Activated effector memory CD4-positive, alpha-beta T cell treated with anti-CD3 and anti-CD28 coated beads, Interleukin-2, amount 50 U/mL, for 16 hours (primary cell): Measurements from ENCODE around the gene EIF4E1B.

Experiments used
- DNase-seq: peaks from one replicate; pipeline ENCODE4 v3.0.0-alpha.2; 2020

Gene EIF4E1B

DNA sequence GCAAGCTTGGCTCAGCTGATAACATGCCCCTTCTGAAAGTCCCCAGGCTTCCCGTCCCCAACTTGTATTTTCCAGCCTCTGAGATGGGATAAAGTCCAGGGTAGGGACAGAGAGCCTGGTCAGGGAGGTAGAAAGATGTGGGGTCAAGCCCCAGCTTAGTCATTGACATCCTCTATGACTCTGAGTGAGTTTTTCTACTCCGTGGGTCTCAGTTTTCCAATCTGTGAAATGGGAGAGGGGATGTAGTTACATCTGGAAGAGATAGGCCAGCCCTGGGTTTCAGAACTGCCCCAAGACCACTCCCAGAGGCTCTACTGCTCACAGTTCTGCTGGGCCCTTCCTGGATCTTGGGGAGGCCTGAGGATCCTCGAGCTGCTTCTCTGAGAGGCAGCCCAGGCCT is 23.6 kb upstream of the EIF4E1B start:
- DNase-seq = no peak

- no peak for DNase-seq
Observed at GRCh38 chr5:176608142-176608705, 22.3 kb upstream of the EIF4E1B start.

DNA sequence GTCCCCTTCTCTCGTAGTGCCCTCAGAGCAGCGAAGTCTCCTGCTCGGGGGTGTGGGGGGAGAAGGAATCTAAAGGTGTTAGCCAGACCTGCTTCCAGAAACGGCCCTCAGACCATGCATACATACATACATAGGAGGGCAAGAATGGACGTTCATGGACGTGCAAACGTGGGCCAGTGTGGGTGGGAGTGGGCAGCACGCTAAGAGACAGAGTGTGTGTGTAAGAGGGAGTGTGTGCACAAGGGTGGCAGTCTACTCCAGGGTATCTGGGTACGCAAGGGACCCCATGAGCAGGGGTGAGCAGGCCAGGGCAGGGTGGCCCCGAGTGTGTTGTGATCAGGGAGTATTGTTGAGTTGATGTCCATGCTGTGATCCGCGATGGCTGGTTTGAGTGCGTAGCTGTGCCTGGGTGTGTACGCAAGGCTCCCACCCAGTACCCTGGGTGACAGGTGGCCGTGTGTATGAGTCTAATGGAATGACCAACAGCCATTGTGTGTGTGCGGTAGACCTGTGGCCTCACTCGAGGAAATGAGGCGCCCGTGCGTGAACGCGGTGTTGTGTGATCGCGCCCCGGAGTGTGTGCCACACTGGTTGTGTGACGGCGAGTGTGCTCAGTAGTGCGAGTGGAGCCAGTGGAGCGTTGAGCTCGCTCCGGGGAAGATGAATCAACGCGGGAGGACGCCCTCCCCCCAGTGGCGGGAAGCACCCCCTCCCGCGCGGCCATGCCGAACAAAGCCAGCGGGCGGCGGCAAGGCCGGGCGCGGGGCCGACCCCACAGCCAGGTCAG is 21.3 kb upstream of the EIF4E1B start:
- no peak for DNase-seq

DNA sequence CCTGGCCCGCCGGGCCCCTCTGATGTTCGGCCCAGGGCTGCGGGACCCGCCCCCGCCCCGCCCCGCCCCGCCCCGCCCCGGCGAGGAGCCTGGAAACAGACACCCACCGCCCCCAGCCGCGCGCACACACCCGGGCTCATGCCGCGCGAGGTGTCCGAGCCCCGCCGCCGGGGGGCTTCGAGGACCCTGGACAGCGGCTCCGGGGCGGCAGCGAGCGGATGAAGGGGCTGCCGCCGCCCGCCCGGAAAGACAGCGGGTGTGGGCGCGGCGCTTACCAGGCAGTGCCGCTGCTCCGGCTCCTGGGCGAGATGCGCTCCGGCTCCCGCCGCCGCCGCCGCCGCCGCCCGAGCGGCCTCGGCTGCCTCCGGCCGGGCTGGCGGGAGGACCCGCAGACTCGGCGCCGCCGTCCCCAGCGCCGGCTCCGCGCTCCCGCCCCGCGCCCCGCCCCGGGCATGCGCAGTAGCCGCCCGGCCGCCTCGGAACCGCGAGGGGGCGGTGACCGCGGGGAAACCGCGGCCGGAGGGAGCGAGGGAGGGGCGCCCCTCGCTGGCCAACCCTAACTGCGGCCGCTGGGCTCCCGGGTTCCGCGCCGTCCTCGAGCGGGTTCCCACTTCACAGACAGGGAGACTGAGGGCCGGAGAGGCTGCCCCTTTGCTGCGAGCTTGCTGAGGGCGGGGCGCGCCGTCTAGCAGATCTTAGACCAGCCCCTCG is 20.6 kb upstream of the EIF4E1B start, which contains the start of gene GPRIN1:
TSS of gene GPRIN1 (minus strand) at position 433 of the 711 bp plus-strand sequence. CDS start 10,322 bp downstream, outside the sequence.
- DNase-seq = peak; percentile 87

DNA sequence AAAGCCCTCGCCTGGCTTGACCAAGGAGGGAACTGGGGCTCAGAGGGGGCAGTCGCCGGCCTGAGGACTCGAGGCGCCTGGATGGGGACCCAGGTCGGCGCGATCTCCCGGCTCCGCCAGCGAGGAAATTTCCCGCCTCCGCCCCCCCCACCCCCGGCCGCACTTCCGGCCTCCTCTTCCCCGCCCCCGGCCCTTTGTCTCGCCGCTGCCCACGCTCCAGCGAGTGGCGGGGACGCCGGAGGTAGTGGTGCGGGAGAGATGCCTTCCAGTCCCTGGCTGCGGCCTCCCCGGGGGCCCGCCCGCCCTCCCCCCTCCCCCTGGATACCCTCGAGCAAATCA is 20.1 kb upstream of the EIF4E1B start:
- DNase-seq = no peak

DNA sequence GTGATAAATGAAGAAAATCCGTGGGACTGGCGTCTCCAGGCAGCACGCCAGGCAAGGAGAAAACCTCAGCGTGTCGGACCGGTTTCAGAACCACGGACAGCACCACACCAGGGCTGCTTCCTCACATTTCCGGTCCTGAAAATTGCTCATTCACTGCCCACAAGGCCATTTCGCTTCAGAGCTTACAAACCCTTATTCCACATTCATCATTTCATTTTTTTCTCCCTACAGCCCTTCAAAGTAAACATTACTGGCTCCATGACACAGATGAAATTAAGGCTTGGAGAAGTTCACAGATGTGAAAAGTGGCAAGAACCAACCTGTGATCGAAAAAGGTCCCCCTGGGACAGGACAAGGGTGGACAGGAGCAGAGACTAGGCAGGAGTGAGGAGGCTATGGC is 19.0 kb upstream of the EIF4E1B start:
- DNase-seq = peak; percentile 78

DNA sequence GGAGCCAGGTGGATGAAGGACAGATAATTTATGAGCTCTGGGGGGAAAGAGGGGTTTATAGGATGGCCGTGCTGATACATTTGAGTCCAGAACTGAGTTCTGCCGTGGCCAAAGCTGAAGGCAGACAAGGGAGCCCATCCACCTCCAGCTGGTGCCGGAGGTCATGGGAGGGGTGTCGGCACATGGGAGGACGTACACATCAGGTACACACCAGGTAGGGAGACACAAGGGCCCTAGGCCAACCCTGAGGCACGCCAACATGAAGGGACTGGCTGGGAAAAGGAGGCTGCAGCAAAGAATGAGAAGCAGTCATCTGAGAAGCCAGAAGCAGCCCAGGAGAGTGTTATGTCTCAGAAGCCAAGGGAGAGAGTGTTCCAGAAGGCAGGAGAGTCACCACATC is 18.5 kb upstream of the EIF4E1B start:
- DNase-seq = no peak

DNA sequence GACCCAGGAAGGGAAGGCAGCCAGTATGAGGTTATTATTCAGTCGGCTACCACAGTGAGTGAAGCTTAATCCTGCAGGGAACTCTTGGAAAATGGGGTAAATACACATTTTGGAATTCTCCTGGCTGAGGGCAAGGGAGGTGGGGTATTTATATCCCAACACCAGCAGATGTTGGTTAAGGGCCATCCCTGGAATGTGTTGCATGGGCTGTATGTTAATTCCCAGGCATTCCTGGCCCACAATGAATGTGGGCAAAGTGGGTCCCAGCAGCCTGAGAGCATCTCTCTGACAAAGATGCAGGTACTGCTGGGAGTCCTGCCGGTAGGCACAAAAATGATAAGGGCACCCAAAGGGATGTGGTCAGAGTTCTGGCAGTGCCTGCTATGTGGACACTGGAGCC is 17.6 kb upstream of the EIF4E1B start:
- no peak for DNase-seq

DNA sequence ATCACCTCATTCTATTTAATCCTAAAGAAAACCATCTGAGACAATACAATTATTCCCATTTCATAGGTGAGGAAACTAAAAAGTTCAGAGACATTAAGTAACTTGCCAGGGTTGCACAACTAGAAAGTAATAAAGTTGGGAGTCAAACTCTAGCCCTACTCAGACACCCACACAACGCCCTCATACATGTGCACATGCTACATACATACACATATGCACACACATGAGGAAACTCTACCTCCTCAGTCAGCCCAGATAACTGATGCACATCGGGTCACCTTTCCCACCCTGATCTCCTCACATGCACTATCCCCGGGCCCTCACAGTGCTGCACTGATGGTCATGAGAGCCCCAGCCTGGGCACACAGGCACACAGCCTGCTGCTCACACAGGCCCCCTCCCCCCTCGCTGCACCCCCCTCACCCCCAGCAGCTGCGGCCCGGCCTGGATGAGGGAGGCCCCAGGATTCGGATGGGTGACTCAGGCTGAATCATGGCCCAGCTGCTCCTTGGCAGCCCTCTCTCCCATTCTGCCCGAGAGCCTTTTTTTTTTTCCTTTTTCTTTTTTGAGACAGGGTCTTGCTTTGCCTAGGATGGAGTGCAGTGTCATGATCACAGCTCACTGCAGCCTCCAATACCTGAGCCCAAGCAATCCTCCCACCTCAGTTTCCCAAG is 15.5 kb upstream of the EIF4E1B start:
- no peak for DNase-seq

- no peak for DNase-seq
Observed at GRCh38 chr5:176616511-176616910, 14.0 kb upstream of the EIF4E1B start.

GRCh38 chr5:176618783-176619182 is 11.7 kb upstream of the EIF4E1B start:
- no peak for DNase-seq

DNA sequence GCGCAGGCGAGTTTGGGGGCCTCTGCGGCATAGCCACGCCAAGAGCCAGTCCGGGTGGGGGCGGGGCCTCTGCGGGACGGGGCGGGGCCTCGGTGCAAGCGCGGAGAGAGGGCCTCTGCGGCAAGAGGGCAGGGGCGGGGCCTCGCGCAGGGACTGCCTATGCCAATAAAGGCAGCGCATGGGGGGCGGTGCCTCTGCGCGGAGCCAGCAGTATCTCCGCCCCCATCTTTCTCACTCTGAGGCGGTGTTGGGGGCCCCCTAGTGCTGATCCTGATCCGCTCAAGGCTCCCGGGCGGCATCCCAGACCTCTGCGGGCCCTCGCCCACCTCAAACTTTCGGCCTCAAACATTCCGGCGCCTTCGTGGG is 11.3 kb upstream of the EIF4E1B start:
- DNase-seq = peak; percentile 90

DNA sequence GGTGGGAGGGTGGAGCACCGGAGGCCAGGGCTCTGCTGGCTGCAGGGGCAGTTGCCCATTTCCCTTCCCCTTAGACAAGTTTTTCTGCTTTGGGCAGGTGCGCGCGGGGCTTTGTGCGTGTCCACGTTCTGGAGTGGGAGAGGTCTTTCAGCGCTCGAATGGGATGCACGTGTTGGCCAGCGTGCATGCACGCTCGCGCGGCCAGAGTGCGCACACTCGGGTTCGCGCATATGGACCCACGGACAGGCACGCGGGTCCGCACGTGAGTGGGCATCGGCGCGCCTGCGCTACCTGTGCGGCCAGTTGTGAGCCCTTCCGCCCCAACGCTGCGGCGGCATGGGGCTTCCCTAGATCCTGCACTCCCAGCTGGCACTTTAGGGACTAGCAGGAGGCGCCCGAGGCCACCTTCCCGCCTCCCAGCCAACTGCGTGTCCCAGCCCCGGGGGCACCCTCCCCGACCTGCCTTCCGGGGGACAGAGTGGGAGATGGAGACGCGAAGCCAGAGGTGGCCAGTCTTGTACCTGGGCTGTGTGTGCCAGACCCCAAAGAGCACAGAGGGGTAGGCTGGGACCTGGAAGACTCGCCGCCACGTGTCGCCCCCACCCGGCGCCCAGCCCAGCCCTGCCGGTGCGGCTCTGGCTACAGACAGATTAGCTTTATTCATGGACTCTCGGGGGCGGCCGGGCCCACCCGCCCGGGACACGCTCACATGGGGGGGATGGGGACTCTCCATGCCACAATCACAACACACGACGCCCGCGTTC is 10.7 kb upstream of the EIF4E1B start:
- DNase-seq = no peak

GRCh38 chr5:176620333-176620981 is 10.0 kb upstream of the EIF4E1B start:
- no peak for DNase-seq

DNA sequence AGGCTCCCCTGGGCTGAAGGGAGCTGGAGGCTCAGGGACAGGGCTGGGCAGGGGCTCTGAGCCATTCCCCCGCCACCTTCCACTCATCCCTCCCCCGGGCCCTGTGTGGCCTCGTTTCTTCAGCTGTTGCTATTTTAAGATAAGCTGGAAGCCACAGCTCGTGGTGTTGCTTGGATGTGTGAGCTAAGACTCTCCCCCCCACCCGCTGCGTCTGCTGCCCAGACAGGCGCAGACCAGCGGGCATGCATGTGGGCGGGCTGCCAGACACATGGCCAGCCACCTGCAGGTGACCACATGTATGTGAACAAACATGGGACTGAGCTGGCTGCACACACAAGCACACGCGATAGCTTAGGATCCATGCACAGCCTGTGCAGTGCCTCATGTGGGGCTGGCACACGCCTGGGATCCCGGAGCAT is 8.8 kb upstream of the EIF4E1B start:
- DNase-seq = no peak

DNA sequence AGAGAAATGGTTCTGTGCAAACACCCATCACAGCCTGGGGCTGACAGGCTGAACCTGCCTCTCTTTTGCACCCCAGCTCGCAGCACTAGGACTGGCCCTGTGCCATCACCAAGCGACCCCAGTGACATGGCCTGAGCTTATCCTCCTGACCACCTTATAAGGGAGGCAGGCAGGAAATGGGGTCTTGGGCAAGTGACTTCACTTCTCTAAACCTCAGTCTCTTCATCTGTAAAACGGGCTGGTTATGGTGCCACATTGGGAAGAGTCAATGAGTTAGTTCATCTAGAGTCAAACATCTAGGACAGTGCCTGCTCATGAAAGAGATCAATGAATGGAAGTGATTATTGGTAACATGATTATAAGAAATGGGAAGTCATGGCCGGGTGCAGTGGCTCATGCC is 6.3 kb upstream of the EIF4E1B start:
- no peak for DNase-seq

- DNase-seq = no peak
Observed at GRCh38 chr5:176624938-176625337, 5.5 kb upstream of the EIF4E1B start.

GRCh38 chr5:176625512-176625911 is 5.0 kb upstream of the EIF4E1B start:
- DNase-seq = no peak

DNA sequence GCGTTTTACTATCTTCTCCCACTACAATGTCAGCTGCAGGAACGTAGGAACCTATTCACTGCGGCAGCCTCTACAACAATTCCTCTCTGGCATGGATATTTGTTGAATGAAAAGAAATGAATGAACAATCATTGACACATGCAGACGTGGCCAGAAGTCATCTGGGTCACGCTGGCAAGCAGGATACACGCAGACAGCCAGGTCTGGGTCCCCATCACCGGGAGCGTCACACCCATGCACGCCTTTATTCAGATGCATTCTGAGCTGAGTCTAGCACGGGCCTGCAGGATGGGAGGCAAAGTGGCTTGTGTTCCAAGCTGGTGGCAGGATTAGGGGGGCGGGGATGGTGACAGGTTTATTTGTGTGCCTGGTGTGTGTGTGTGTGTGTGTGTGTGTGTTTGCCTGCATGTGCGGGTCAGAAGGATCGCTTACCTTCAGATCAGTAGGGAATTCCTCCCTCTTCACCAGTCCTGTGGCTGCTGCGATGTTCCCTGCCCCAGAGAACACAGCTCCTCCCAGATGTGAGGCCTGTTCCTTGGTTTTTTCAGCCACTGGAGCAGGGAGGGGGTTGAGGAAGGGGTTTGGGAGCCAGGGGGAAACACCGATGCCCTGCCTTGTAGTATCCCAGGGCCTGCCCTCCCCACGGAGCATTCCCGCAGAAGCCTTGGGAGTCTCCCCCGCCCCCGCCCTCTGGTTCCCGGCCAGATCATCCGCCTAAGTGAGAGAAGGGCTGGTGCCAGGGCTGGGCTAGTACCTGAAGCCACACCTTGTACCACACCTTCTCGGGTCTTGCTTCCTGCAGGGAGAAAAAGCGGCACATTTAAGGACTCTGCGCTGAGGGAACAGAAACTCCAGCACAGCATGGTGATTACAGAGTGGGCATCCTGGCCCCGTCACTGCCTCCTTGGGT is 4.3 kb upstream of the EIF4E1B start:
- no peak for DNase-seq

DNA sequence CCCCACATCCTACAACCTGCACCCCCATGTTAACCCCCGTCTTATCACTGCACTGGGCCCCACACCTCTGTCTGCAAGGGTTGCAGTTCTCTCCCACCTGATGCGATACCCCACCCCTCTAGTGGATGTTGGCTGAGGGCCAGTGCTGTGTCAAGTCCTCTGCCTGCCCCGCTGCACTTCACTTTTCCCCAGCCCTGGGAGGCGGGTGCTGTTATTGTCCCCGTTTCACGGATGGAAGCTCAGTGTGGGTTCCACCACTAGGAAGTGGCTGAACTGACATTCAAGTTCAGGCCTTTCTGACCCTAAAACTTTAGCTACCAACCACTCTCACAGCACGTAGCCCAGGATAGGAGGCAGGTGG is 3.6 kb upstream of the EIF4E1B start:
- DNase-seq = no peak

DNA sequence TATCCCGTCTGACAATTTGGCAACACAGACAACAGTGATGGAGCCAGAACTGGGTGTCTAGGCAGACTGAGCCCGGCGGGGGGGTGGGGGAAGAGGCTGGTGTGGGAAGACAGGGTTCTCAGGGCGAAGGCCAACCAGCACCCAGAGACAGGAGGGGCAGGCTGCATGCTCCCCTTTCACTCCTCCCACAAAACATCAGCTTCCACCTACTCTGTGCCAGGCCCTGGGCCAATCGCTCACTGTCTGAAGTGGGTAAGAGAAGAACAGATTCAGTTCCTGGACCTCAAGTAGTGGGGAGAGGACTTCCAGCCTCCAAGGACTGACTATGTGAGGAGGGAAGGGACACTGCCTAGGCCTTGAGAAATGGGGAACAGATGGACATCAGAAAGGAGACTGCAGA is 2.9 kb upstream of the EIF4E1B start:
- no peak for DNase-seq
